ENCODE results near the gene BLACAT1.
"Not testable (repeated sequence)": the region's sequence is repeated elsewhere in the genome, so short reads cannot be mapped to it uniquely, and the experiment has no call there.

The BLACAT1 gene

GRCh38 chr1:205481218-205481617 lies 25.4 kb upstream of the BLACAT1 start:
- Histone ChIP-seq H3K36me3 (ENCODE audit: control insufficient read depth, low read depth, low read length) (no peaks in the 10 kb centered on the region), H3K27ac (ENCODE audit: low read length) (no peak overlapping the region), H3K4me1 (ENCODE audit: control insufficient read depth, low read depth, low read length) (peaks cover 16% of the 10 kb centered on the region), H3K9ac (ENCODE audit: low read length) (no peak overlapping the region), H3K9me3 (ENCODE audit: control insufficient read depth, low read depth, low read length) (no peaks in the 10 kb centered on the region), H3K4me3 (ENCODE audit: low read length) (no peak overlapping the region), H3K27me3 (ENCODE audit: control insufficient read depth, insufficient read depth, low read length) (peaks cover 6% of the 10 kb centered on the region)

- no peak overlapping the region for H3K9ac ChIP-seq (ENCODE audit: low read length)
- no peaks in the 10 kb centered on the region for H3K36me3 ChIP-seq (ENCODE audit: control insufficient read depth, low read depth, low read length)
- H3K27ac ChIP-seq (ENCODE audit: low read length), result no peak overlapping the region
- H3K4me3 ChIP-seq (ENCODE audit: low read length), result no peak overlapping the region
- peaks cover 16% of the 10 kb centered on the region for H3K4me1 ChIP-seq (ENCODE audit: control insufficient read depth, low read depth, low read length)
- peaks cover 6% of the 10 kb centered on the region for H3K27me3 ChIP-seq (ENCODE audit: control insufficient read depth, insufficient read depth, low read length)
- H3K9me3 ChIP-seq (ENCODE audit: control insufficient read depth, low read depth, low read length), result no peaks in the 10 kb centered on the region
Observed at GRCh38 chr1:205480349-205480985, 24.6 kb upstream of the BLACAT1 start.

GRCh38 chr1:205478985-205479384 lies 23.1 kb upstream of the BLACAT1 start:
- H3K27me3 ChIP-seq (ENCODE audit: control insufficient read depth, insufficient read depth, low read length); H3K4me3 ChIP-seq (ENCODE audit: low read length); H3K27ac ChIP-seq (ENCODE audit: low read length); H3K9me3 ChIP-seq (ENCODE audit: control insufficient read depth, low read depth, low read length); H3K36me3 ChIP-seq (ENCODE audit: control insufficient read depth, low read depth, low read length); H3K9ac ChIP-seq (ENCODE audit: low read length): not testable (repeated sequence)
- H3K4me1 ChIP-seq (ENCODE audit: control insufficient read depth, low read depth, low read length), result peaks cover 16% of the 10 kb centered on the region

GRCh38 chr1:205477759-205478247 lies 22.0 kb upstream of the BLACAT1 start:
- Histone ChIP-seq H3K27ac (ENCODE audit: low read length) (no peak overlapping the region), H3K9me3 (ENCODE audit: control insufficient read depth, low read depth, low read length) (no peaks in the 10 kb centered on the region), H3K36me3 (ENCODE audit: control insufficient read depth, low read depth, low read length) (no peaks in the 10 kb centered on the region), H3K4me3 (ENCODE audit: low read length) (no peak overlapping the region), H3K9ac (ENCODE audit: low read length) (no peak overlapping the region), H3K27me3 (ENCODE audit: control insufficient read depth, insufficient read depth, low read length) (peaks cover 4% of the 10 kb centered on the region), H3K4me1 (ENCODE audit: control insufficient read depth, low read depth, low read length) (peaks cover 21% of the 10 kb centered on the region)

- Histone ChIP-seq H3K36me3 (ENCODE audit: control insufficient read depth, low read depth, low read length) (no peaks in the 10 kb centered on the region), H3K4me1 (ENCODE audit: control insufficient read depth, low read depth, low read length) (peaks cover 21% of the 10 kb centered on the region), H3K9me3 (ENCODE audit: control insufficient read depth, low read depth, low read length) (no peaks in the 10 kb centered on the region), H3K4me3 (ENCODE audit: low read length) (no peak overlapping the region), H3K27me3 (ENCODE audit: control insufficient read depth, insufficient read depth, low read length) (peaks cover 9% of the 10 kb centered on the region), H3K27ac (ENCODE audit: low read length) (no peak overlapping the region), H3K9ac (ENCODE audit: low read length) (no peak overlapping the region)
Observed at GRCh38 chr1:205477121-205477758, 21.4 kb upstream of the BLACAT1 start.

GRCh38 chr1:205476648-205477047 lies 20.8 kb upstream of the BLACAT1 start:
- no peak overlapping the region for H3K4me3 ChIP-seq (ENCODE audit: low read length)
- no peaks in the 10 kb centered on the region for H3K36me3 ChIP-seq (ENCODE audit: control insufficient read depth, low read depth, low read length)
- peaks cover 9% of the 10 kb centered on the region for H3K27me3 ChIP-seq (ENCODE audit: control insufficient read depth, insufficient read depth, low read length)
- no peaks in the 10 kb centered on the region for H3K9me3 ChIP-seq (ENCODE audit: control insufficient read depth, low read depth, low read length)
- peaks cover 17% of the 10 kb centered on the region for H3K4me1 ChIP-seq (ENCODE audit: control insufficient read depth, low read depth, low read length)
- no peak overlapping the region for H3K27ac ChIP-seq (ENCODE audit: low read length)
- H3K9ac ChIP-seq (ENCODE audit: low read length), result no peak overlapping the region

- Histone ChIP-seq H3K9me3 (ENCODE audit: control insufficient read depth, low read depth, low read length) (no peaks in the 10 kb centered on the region), H3K36me3 (ENCODE audit: control insufficient read depth, low read depth, low read length) (no peaks in the 10 kb centered on the region), H3K27me3 (ENCODE audit: control insufficient read depth, insufficient read depth, low read length) (peaks cover 9% of the 10 kb centered on the region), H3K4me1 (ENCODE audit: control insufficient read depth, low read depth, low read length) (peaks cover 11% of the 10 kb centered on the region), H3K4me3 (ENCODE audit: low read length) (no peak overlapping the region), H3K27ac (ENCODE audit: low read length) (no peak overlapping the region), H3K9ac (ENCODE audit: low read length) (no peak overlapping the region)
Observed at GRCh38 chr1:205475855-205476254, 20.0 kb upstream of the BLACAT1 start.

GRCh38 chr1:205474571-205474970 lies 18.7 kb upstream of the BLACAT1 start:
- Histone ChIP-seq H3K4me1 (ENCODE audit: control insufficient read depth, low read depth, low read length) (peaks cover 11% of the 10 kb centered on the region), H3K4me3 (ENCODE audit: low read length) (no peak overlapping the region), H3K9me3 (ENCODE audit: control insufficient read depth, low read depth, low read length) (no peaks in the 10 kb centered on the region), H3K36me3 (ENCODE audit: control insufficient read depth, low read depth, low read length) (no peaks in the 10 kb centered on the region), H3K9ac (ENCODE audit: low read length) (no peak overlapping the region), H3K27me3 (ENCODE audit: control insufficient read depth, insufficient read depth, low read length) (peaks cover 9% of the 10 kb centered on the region), H3K27ac (ENCODE audit: low read length) (no peak overlapping the region)

- no peaks in the 10 kb centered on the region for H3K36me3 ChIP-seq (ENCODE audit: control insufficient read depth, low read depth, low read length)
- H3K27ac ChIP-seq (ENCODE audit: low read length), result no peak overlapping the region
- no peak overlapping the region for H3K9ac ChIP-seq (ENCODE audit: low read length)
- no peak overlapping the region for H3K4me3 ChIP-seq (ENCODE audit: low read length)
- H3K9me3 ChIP-seq (ENCODE audit: control insufficient read depth, low read depth, low read length), result no peaks in the 10 kb centered on the region
- H3K27me3 ChIP-seq (ENCODE audit: control insufficient read depth, insufficient read depth, low read length), result peaks cover 9% of the 10 kb centered on the region
- H3K4me1 ChIP-seq (ENCODE audit: control insufficient read depth, low read depth, low read length), result peaks cover 11% of the 10 kb centered on the region
Observed at GRCh38 chr1:205473966-205474365, 18.1 kb upstream of the BLACAT1 start.

- peaks cover 11% of the 10 kb centered on the region for H3K4me1 ChIP-seq (ENCODE audit: control insufficient read depth, low read depth, low read length)
- no peaks in the 10 kb centered on the region for H3K36me3 ChIP-seq (ENCODE audit: control insufficient read depth, low read depth, low read length)
- no peak overlapping the region for H3K4me3 ChIP-seq (ENCODE audit: low read length)
- H3K9me3 ChIP-seq (ENCODE audit: control insufficient read depth, low read depth, low read length), result no peaks in the 10 kb centered on the region
- no peak overlapping the region for H3K27ac ChIP-seq (ENCODE audit: low read length)
- peaks cover 9% of the 10 kb centered on the region for H3K27me3 ChIP-seq (ENCODE audit: control insufficient read depth, insufficient read depth, low read length)
- H3K9ac ChIP-seq (ENCODE audit: low read length), result no peak overlapping the region
Observed at GRCh38 chr1:205473475-205473874, 17.6 kb upstream of the BLACAT1 start.

- Histone ChIP-seq H3K9ac (ENCODE audit: low read length) (no peak overlapping the region), H3K4me1 (ENCODE audit: control insufficient read depth, low read depth, low read length) (peaks cover 11% of the 10 kb centered on the region), H3K27me3 (ENCODE audit: control insufficient read depth, insufficient read depth, low read length) (peaks cover 9% of the 10 kb centered on the region), H3K4me3 (ENCODE audit: low read length) (no peak overlapping the region), H3K27ac (ENCODE audit: low read length) (no peak overlapping the region), H3K9me3 (ENCODE audit: control insufficient read depth, low read depth, low read length) (no peaks in the 10 kb centered on the region), H3K36me3 (ENCODE audit: control insufficient read depth, low read depth, low read length) (no peaks in the 10 kb centered on the region)
Observed at GRCh38 chr1:205472737-205473441, 17.0 kb upstream of the BLACAT1 start.
